Loucy (cell line): Measurements from ENCODE around the gene LGALS1.

Experiments
- H2AFZ ChIP-seq: fragments of 200-600 bp; sonication (generic); 2 replicates; pipeline ENCODE4 v1.6.0; 2016; ENCODE audit warnings: antibody characterized with exemption, mild to moderate bottlenecking, low read length, moderate library complexity
- H3F3A ChIP-seq: fragments of 200-600 bp; 2 replicates; pipeline ENCODE4 v1.6.0; 2016; ENCODE audit warnings: antibody characterized with exemption, low read depth, mild to moderate bottlenecking
- H3K27me3 ChIP-seq: fragments of 200-600 bp; sonication (generic); 2 replicates; pipeline ENCODE4 v1.6.1; 2014; ENCODE audit warnings: low read length, mild to moderate bottlenecking; ENCODE audit not compliant: insufficient read depth, poor library complexity, severe bottlenecking
- H3K36me3 ChIP-seq: fragments of 200-600 bp; sonication (generic); 2 replicates; pipeline ENCODE4 v1.6.1; 2016; ENCODE audit warnings: low read length; ENCODE audit not compliant: insufficient read depth
- H3K4me1 ChIP-seq: fragments of 200-600 bp; sonication (generic); 2 replicates; pipeline ENCODE4 v1.5.1; 2014; ENCODE audit warnings: low read length, mild to moderate bottlenecking; ENCODE audit not compliant: insufficient read depth, poor library complexity, severe bottlenecking
- H3K4me2 ChIP-seq: fragments of 200-600 bp; sonication (generic); 2 replicates; pipeline ENCODE4 v1.6.0; 2014; ENCODE audit warnings: antibody characterized with exemption, low read length, low read depth, mild to moderate bottlenecking; ENCODE audit not compliant: poor library complexity, severe bottlenecking
- H3K4me3 ChIP-seq: fragments of 200-600 bp; sonication (generic); 2 replicates; pipeline ENCODE4 v1.5.1; 2014; ENCODE audit warnings: low read length, mild to moderate bottlenecking, mixed read lengths; ENCODE audit not compliant: poor library complexity, severe bottlenecking
- H3K79me2 ChIP-seq: fragments of 200-600 bp; sonication (generic); 2 replicates; pipeline ENCODE4 v1.6.1; 2014; ENCODE audit warnings: low read length; ENCODE audit not compliant: insufficient read depth
- H3K9ac ChIP-seq: fragments of 200-600 bp; sonication (generic); 2 replicates; pipeline ENCODE4 v1.6.0; 2014; ENCODE audit warnings: mild to moderate bottlenecking, low read depth, low read length, moderate library complexity; ENCODE audit not compliant: poor library complexity, severe bottlenecking
- H3K9me2 ChIP-seq: fragments of 200-600 bp; sonication (generic); replicated peaks from 2 replicates; pipeline ENCODE4 v1.6.1; 2016; ENCODE audit warnings: low read depth, low read length, mixed read lengths
- H3K9me3 ChIP-seq: fragments of 200-600 bp; sonication (generic); 2 replicates; pipeline ENCODE4 v1.6.1; 2014; ENCODE audit warnings: mild to moderate bottlenecking, antibody characterized with exemption, low read length, low read depth; ENCODE audit not compliant: insufficient read depth
- H4K20me1 ChIP-seq: fragments of 200-600 bp; sonication (generic); 2 replicates; pipeline ENCODE4 v1.6.0; 2014; ENCODE audit warnings: antibody characterized with exemption, low read length, mild to moderate bottlenecking; ENCODE audit not compliant: insufficient read depth, poor library complexity, severe bottlenecking
- CTCF ChIP-seq: fragments of 200-600 bp; sonication (generic); conservative IDR thresholded peaks from 2 replicates; pipeline ENCODE4 v1.5.1; 2014; ENCODE audit warnings: mild to moderate bottlenecking, antibody characterized with exemption, low read length
- EZH2phosphoT487 ChIP-seq: fragments of 200-600 bp; IDR thresholded peaks from 2 replicates; pipeline ENCODE4 v1.6.1; 2018; ENCODE audit warnings: antibody characterized with exemption, mild to moderate bottlenecking, moderate library complexity, borderline replicate concordance

The LGALS1 gene

DNA sequence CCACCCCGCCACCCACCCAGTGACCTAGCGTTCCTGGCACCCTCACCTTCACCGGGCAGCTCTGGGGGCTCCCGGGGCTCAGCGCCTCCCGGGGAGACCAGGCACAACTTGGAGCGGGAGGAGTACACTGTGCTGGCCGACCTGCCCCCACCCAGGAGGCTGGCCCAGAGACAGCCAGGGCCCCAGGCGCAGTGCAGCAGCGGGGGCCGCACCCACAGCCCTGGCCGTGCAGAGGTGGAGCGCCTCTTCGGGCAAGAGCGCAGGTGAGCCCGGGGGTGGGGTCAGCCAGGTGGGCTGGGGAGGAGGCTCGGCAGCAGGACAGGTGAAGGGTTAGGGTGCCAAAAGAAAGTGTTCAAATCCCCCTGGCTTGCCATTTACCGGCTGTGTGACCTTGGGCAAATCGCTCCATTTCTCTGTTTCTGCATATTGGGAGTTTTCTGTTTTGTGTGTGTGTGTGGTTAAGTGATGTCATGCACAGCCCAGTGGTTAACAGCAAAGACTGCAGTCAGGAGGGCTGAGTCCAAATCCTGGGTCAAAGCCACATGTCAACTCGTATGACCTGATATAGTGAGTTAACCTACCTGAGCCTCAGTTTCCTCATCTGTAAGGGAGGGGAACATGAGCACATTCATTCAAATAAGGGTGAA is 50.9 kb downstream of the LGALS1 start:
- Histone ChIP-seq H3K27me3 (no peaks in the 10 kb centered on the region), H3K4me1 (no peaks in the 10 kb centered on the region), H3F3A (no peaks in the 10 kb centered on the region), H3K4me2 (no peak overlapping the region), H2AFZ (no peak overlapping the region), H3K9me3 (no peaks in the 10 kb centered on the region), H3K79me2 (no peaks in the 10 kb centered on the region), H3K9ac (no peak overlapping the region), H3K36me3 (no peaks in the 10 kb centered on the region), H4K20me1 (no peaks in the 10 kb centered on the region), H3K4me3 (no peak overlapping the region), H3K9me2 (no peaks in the 10 kb centered on the region)
- TF ChIP-seq CTCF = no peak; the same call in 1 of the 2 replicates
- TF ChIP-seq EZH2phosphoT487 = no peak

- Histone ChIP-seq H3K9me3 (no peaks in the 10 kb centered on the region), H3K4me3 (no peak overlapping the region), H3K4me1 (no peaks in the 10 kb centered on the region), H2AFZ (no peak overlapping the region), H3K9ac (no peak overlapping the region), H3K9me2 (no peaks in the 10 kb centered on the region), H3K4me2 (no peak overlapping the region), H3K27me3 (no peaks in the 10 kb centered on the region), H3F3A (no peaks in the 10 kb centered on the region), H4K20me1 (no peaks in the 10 kb centered on the region), H3K36me3 (no peaks in the 10 kb centered on the region), H3K79me2 (no peaks in the 10 kb centered on the region)
- TF ChIP-seq CTCF (no peak), EZH2phosphoT487 (no peak)
These were observed 53.2 kb downstream of the LGALS1 start for GRCh38 chr22:37728620-37729019.
